K562 (cell line): ENCODE data around the gene TMEM132C. TPM values are rescaled to one million over a fixed set of nuclear protein-coding genes. Genes with fewer than 3 reads are reported as not detected.

ENCODE experiments used
- ATAC-seq: fragments of 200-7000 bp; cut with Tn5 transposase; 3 replicates; pipeline ENCODE4 v1.9.1; 2020; ENCODE audit warnings: moderate library complexity
- BruUV-seq: library from RNA; stranded (reverse); fragments of 400-500 nt; replicated peaks from 2 replicates; lab custom pipeline; 2021; lab: Mats Ljungman, UMichigan
- CTCF ChIA-PET: fragments of 300-600 bp; formaldehyde crosslinking; extraction: SDS; loops from one replicate; lab custom pipeline; 2021; ENCODE audit warnings: low intra/inter-chr PET ratio; lab: Yijun Ruan, JAX
- POLR2A ChIA-PET: fragments of 300-600, 350-650 bp; sonication (Branson Sonifier 250); formaldehyde crosslinking; extraction: SDS; loops from one replicate; lab custom pipeline; 2021; ENCODE audit warnings: antibody characterized with exemption, inconsistent platforms; lab: Yijun Ruan, JAX
- DNase-seq, 4 experiments: peaks; one replicate each; pipeline versions ENCODE4 v3.0.0 to v3.0.0-alpha.2; 2011 to 2018; ENCODE audit warnings: low spot score in 3 of 4, mixed read lengths in 3 of 4; ENCODE audit errors: extremely low read depth in 1 of 4
- FAIRE-seq: peaks from 2 replicates; lab custom pipeline; 2011; peaks lifted over from hg19 to GRCh38; lab: Jason Lieb, UNC
- H2AFZ ChIP-seq: 2 replicates; pipeline ENCODE4 v1.6.0; 2011; ENCODE audit warnings: low read depth, low read length, control low read depth, inconsistent platforms
- H3K27ac ChIP-seq: fragments of 200-600 bp; 3 replicates; pipeline ENCODE4 v1.8.0; 2011; ENCODE audit warnings: low read depth, mild to moderate bottlenecking, control low read depth, inconsistent platforms, low read length, moderate library complexity, mixed read lengths; ENCODE audit errors: extremely low read depth
- H3K27me3 ChIP-seq, 2 experiments: fragments of 300-600 bp in 1 of 2; 2 replicates in 1 of 2; 3 replicates in 1 of 2; pipeline versions ENCODE4 v1.6.0 to v1.8.0; 2011; ENCODE audit warnings: inconsistent platforms in 2 of 2, low read length in 2 of 2, mild to moderate bottlenecking in 1 of 2, mixed read lengths in 1 of 2, moderate library complexity in 1 of 2; ENCODE audit not compliant: control insufficient read depth in 2 of 2, insufficient read depth in 2 of 2
- H3K36me3 ChIP-seq: fragments of 300-600 bp; 3 replicates; pipeline ENCODE4 v1.8.0; 2011; ENCODE audit warnings: mild to moderate bottlenecking, low read length, inconsistent platforms; ENCODE audit not compliant: control insufficient read depth, insufficient read depth
- H3K4me1 ChIP-seq, 2 experiments: fragments of 200-600 bp in 1 of 2; replicated peaks in 1 of 2; 2 replicates in 1 of 2; 3 replicates in 1 of 2; pipeline versions ENCODE4 v1.5.1 to v1.8.0; 2011; ENCODE audit warnings: inconsistent platforms in 2 of 2, low read length in 2 of 2, mild to moderate bottlenecking in 1 of 2, mixed read lengths in 1 of 2, moderate library complexity in 1 of 2; ENCODE audit not compliant: control insufficient read depth in 2 of 2, insufficient read depth in 2 of 2
- H3K4me2 ChIP-seq: 2 replicates; pipeline ENCODE4 v1.6.1; 2011; ENCODE audit warnings: low read length, control low read depth, inconsistent platforms, mixed read lengths; ENCODE audit not compliant: insufficient read depth
- H3K4me3 ChIP-seq: fragments of 200-600 bp; sonication (generic), shearing (Covaris generic); 2 replicates; pipeline ENCODE4 v1.5.1; 2016; ENCODE audit warnings: control low read depth, inconsistent platforms
- H3K79me2 ChIP-seq: fragments of 200-600 bp; 3 replicates; pipeline ENCODE4 v1.8.0; 2011; ENCODE audit warnings: low read length, inconsistent platforms; ENCODE audit not compliant: control insufficient read depth, insufficient read depth
- H3K9ac ChIP-seq, 2 experiments: 2 replicates each; pipeline versions ENCODE4 v1.6.0 to v1.6.1; 2011; ENCODE audit warnings: low read depth in 2 of 2, low read length in 2 of 2, control low read depth in 1 of 2, inconsistent platforms in 1 of 2, mild to moderate bottlenecking in 1 of 2, mixed read lengths in 1 of 2; ENCODE audit not compliant: insufficient read depth in 1 of 2
- H3K9me1 ChIP-seq: one replicate; pipeline ENCODE4 v1.6.0; 2011; ENCODE audit warnings: inconsistent platforms, mild to moderate bottlenecking, low read length, moderate library complexity; ENCODE audit not compliant: control insufficient read depth, insufficient read depth
- H3K9me3 ChIP-seq: replicated peaks from 2 replicates; pipeline ENCODE4 v1.5.1; 2011; ENCODE audit warnings: low read depth, low read length, inconsistent platforms; ENCODE audit not compliant: control insufficient read depth, insufficient read depth
- H4K20me1 ChIP-seq: replicated peaks from 2 replicates; pipeline ENCODE4 v1.6.1; 2011; ENCODE audit warnings: low read length, inconsistent platforms, mixed read lengths; ENCODE audit not compliant: control insufficient read depth, insufficient read depth
- AFF1 ChIP-seq, 2 experiments: fragments of 450-650 bp; IDR thresholded peaks; 2 replicates each; pipeline ENCODE4 v1.6.1; 2018; ENCODE audit warnings: mild to moderate bottlenecking in 2 of 2, low read depth in 1 of 2; ENCODE audit not compliant: partially characterized antibody in 2 of 2
- EHMT2 ChIP-seq: fragments of 450-650 bp; IDR thresholded peaks from 2 replicates; pipeline ENCODE4 v1.6.1; 2018; ENCODE audit warnings: antibody characterized with exemption
- MCM5 ChIP-seq: fragments of 450-650 bp; IDR thresholded peaks from 2 replicates; pipeline ENCODE4 v1.6.1; 2016; ENCODE audit warnings: low read depth
- REST ChIP-seq, 2 experiments: fragments of 450-650 bp; formaldehyde crosslinking in 1 of 2; IDR thresholded peaks; 2 replicates each; pipeline versions ENCODE4 v1.4.0 to v1.6.1; 2014 to 2020; ENCODE audit warnings: mild to moderate bottlenecking in 2 of 2, borderline replicate concordance in 1 of 2, low read depth in 1 of 2
- SP1 ChIP-seq: sonication (generic); formaldehyde crosslinking; IDR thresholded peaks from 2 replicates; pipeline ENCODE4 v1.8.1; 2022; ENCODE audit warnings: mild to moderate bottlenecking, missing genetic modification reagents
- ZBTB8A ChIP-seq: fragments of 450-650 bp; IDR thresholded peaks from 2 replicates; pipeline ENCODE4 v1.6.1; 2018; ENCODE audit warnings: mild to moderate bottlenecking, moderate library complexity; ENCODE audit not compliant: partially characterized antibody
- WGBS: fragments of 100-300 bp; shearing (Covaris generic); methylation state at CpG from one replicate; pipeline ENCODE4 v1.1.6; 2016; ENCODE audit warnings: low coverage, mixed read lengths; ENCODE audit not compliant: insufficient coverage; ENCODE audit errors: missing lambda C conversion rate; 5-methylcytosine and 5-hydroxymethylcytosine counted together
- in situ Hi-C: fragments of 300-500 bp; cut with MboI; formaldehyde crosslinking; loops from 4 replicates; pipeline ENCODE4 v1.15.0; 2018; ENCODE audit warnings: inconsistent platforms, mixed read lengths
- intact Hi-C: fragments of 100-400 bp; cut with micrococcal nuclease; formaldehyde crosslinking; loops from 2 replicates; pipeline ENCODE4 v1.14.2; 2022
- polyA plus RNA-seq, 8 experiments: library from polyadenylated mRNA; depleted of rRNA in 4 of 8; stranded (reverse) in 5 of 8; unstranded in 3 of 8; fragments of >200 nt; fragmentation: Nextera tagmentation in 2 of 8; fragmentation: Illumina TruSeq in 1 of 8; extraction: Ambion mirVana in 2 of 8; extraction: Trizol in 1 of 8; gene quantifications; 2 replicates each; pipeline versions ENCODE4 v1.2.1 to v1.2.3, GENCODE V29; 2011 to 2014; ENCODE audit warnings: inconsistent platforms in 1 of 8, missing spikeins in 1 of 8
- total RNA-seq, 7 experiments: library from RNA; depleted of rRNA in 6 of 7; stranded (reverse); fragments of >200 nt in 6 of 7; fragmentation: Illumina TruSeq in 2 of 7; extraction: Trizol in 2 of 7; gene quantifications; 2 replicates each; pipeline versions ENCODE4 v1.2.1 to v1.2.3, GENCODE V29; 2011 to 2021; ENCODE audit warnings: low replicate concordance in 1 of 7

Gene TMEM132C
- total and polyA plus RNA-seq, 9 of the 15 experiments (the other 6 are each of a cell fraction or from before 2014, with no cell fraction given): not detected

- ATAC-seq (no peak), DNase-seq (no peak), FAIRE-seq (no peak)
- in situ Hi-C loops (no loop called here), intact Hi-C loops (no loop called here)
- no peaks in the 10 kb centered on the region for H3K9me3 ChIP-seq
- no peak overlapping the region for H3K4me2 ChIP-seq
- H3K79me2 ChIP-seq: no peaks in the 10 kb centered on the region
- POLR2A ChIA-PET: no interaction called here
- H3K27me3 ChIP-seq: no peaks in the 10 kb centered on the region; a peak in 1 of 5 replicates
- H3K4me3 ChIP-seq: no peak overlapping the region
- no peaks in the 10 kb centered on the region for H3K4me1 ChIP-seq
- BruUV-seq: no TSS peak
- CTCF ChIA-PET: no interaction called here
- 5% methylated on average over 2 of the region's 2 CpGs for WGBS
- H3K36me3 ChIP-seq: no peaks in the 10 kb centered on the region
- no peak overlapping the region for H3K9ac ChIP-seq
- H3K9me1 ChIP-seq: no peaks in the 10 kb centered on the region
- H2AFZ ChIP-seq: no peak overlapping the region
- no peaks in the 10 kb centered on the region for H4K20me1 ChIP-seq
- no peak overlapping the region for H3K27ac ChIP-seq
- TF ChIP-seq AFF1 (IDR thresholded peaks at IDR 0.05; ENCODE audit: low read depth in 1 of 2, partially characterized antibody in 2 of 2) (no peak), MCM5 (no peak), REST (IDR thresholded peaks at IDR 0.05; ENCODE audit: borderline replicate concordance) (peak; percentile 87), REST (CRISPR knock-in tag; IDR thresholded peaks at IDR 0.05; ENCODE audit: low read depth) (no peak), EHMT2 (peak; percentile 86), ZBTB8A (no peak), SP1 (CRISPR knock-in tag) (no peak)
These were observed 342.9 kb downstream of the TMEM132C start for GRCh38 chr12:128609861-128610260.
